H1 (cell line): Measurements from ENCODE around the gene LMNA. TPM values are rescaled to one million over a fixed set of nuclear protein-coding genes. Genes with fewer than 3 reads are reported as not detected.

Experiments used
- BACH1 ChIP-seq: IDR thresholded peaks from 2 replicates; pipeline ENCODE4 v1.6.1; 2012; ENCODE audit warnings: low read length, improper control_type of control experiment
- EP300 ChIP-seq, 2 experiments: IDR thresholded peaks; 1 replicate in 1 of 2; 2 replicates in 1 of 2; pipeline ENCODE4 v1.6.1; 2011 to 2012; ENCODE audit warnings: low read depth in 2 of 2, low read length in 2 of 2, mild to moderate bottlenecking in 2 of 2, borderline replicate concordance in 1 of 2, inconsistent platforms in 1 of 2, moderate library complexity in 1 of 2
- GTF2F1 ChIP-seq: IDR thresholded peaks from 2 replicates; pipeline ENCODE4 v1.6.1; 2012; ENCODE audit warnings: low read depth, low read length, improper control_type of control experiment, borderline replicate concordance
- HDAC2 ChIP-seq, 2 experiments: fragments of 300-600 bp in 1 of 2; sonication (generic) in 1 of 2; IDR thresholded peaks; 2 replicates each; pipeline ENCODE4 v1.6.1; 2011 to 2012; ENCODE audit warnings: low read depth in 2 of 2, low read length in 2 of 2, mild to moderate bottlenecking in 2 of 2, moderate library complexity in 2 of 2, borderline replicate concordance in 1 of 2, inconsistent platforms in 1 of 2
- SIN3A ChIP-seq, 2 experiments: IDR thresholded peaks in 1 of 2; conservative IDR thresholded peaks in 1 of 2; 2 replicates each; pipeline ENCODE4 v1.6.1; 2011 to 2012; ENCODE audit warnings: low read length in 2 of 2, improper control_type of control experiment in 1 of 2, low read depth in 1 of 2, mild to moderate bottlenecking in 1 of 2
- polyA plus RNA-seq, 7 experiments: library from polyadenylated mRNA; depleted of rRNA in 3 of 7; stranded (reverse) in 5 of 7; unstranded in 2 of 7; fragments of >200 nt in 5 of 7; fragments of 200-250 nt in 2 of 7; gene quantifications; 1 replicate in 5 of 7; 2 replicates in 1 of 7; 4 replicates in 1 of 7; pipeline versions ENCODE4 v1.2.1 to v1.2.3, GENCODE V29; 2011 to 2013; ENCODE audit warnings: missing spikeins in 2 of 7, mixed read lengths in 2 of 7
- total RNA-seq: library from RNA; stranded (reverse); fragmentation: NEBNext Ultra II Directional; extraction: Animal tissue kit (Norgen Biotek cat#: 25700); gene quantifications from 2 replicates; pipeline ENCODE4 v1.2.1, GENCODE V29; 2021
- TF ChIP-seq, protein P1 (sequence below), 3 experiments: IDR thresholded peaks; 1 replicate in 2 of 3; 2 replicates in 1 of 3; pipeline versions ENCODE4 v1.5.1 to v1.6.1; 2011; ENCODE audit warnings: low read length in 3 of 3, mild to moderate bottlenecking in 3 of 3, inconsistent platforms in 2 of 3, low read depth in 1 of 3, moderate library complexity in 1 of 3; ENCODE audit not compliant: insufficient read depth in 1 of 3; ENCODE audit errors: control extremely low read depth in 1 of 3
- TF ChIP-seq, protein P2 (sequence below): IDR thresholded peaks from 2 replicates; pipeline ENCODE4 v1.6.1; 2012; ENCODE audit warnings: inconsistent platforms

Gene LMNA
- total and polyA plus RNA-seq, 2 of the 8 experiments (the other 6 are each of a cell fraction or from before 2014, with no cell fraction given) = 25.8 to 46.8 TPM

DNA sequence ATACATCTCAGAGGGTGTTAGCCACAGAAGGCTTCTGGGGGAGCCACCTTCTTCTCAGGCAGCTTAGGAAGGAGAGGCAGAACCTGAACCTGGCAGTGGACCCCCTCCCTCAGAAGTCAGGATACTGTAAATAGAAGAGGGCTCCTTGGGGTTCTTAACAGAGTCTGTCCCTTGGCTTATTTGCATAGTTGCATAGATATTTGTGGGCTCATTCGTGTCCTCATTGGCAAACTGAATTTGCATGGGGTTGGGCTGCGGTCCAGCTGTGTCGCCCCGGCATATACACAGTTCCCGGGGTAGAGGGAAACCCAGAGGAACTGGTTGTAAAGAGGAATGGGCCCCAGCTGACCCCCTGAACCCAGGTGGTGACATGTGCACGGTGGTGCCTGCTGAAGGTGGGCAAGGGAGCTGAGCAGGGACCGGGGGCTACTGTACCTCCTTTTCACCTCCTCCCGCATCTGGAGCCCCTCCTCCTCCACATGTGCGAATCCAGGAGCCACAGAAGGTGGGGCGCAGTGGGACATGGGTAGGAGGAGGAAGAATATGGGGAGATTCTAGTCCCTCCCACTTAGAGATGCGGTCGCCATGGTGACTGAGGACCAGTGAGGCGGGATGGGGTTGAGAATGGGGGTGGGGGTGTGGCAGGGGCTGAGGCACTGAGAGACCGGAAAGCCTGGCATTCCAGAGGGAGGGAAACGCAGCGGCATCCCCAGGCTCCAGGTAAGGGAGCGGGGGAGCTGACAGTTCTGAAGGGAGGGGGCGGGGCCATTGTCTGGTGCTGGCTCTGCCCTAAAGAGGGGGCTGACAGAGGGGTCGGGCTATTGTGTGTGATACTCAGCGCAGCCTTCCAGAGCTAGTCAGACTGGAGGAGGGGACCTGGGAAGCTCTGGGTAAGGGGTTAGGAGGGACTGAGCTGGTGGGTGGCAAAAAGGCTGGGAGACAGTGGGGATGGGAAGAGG, 35.1 kb downstream of the LMNA start (continued):
- TF ChIP-seq, protein P1, sequence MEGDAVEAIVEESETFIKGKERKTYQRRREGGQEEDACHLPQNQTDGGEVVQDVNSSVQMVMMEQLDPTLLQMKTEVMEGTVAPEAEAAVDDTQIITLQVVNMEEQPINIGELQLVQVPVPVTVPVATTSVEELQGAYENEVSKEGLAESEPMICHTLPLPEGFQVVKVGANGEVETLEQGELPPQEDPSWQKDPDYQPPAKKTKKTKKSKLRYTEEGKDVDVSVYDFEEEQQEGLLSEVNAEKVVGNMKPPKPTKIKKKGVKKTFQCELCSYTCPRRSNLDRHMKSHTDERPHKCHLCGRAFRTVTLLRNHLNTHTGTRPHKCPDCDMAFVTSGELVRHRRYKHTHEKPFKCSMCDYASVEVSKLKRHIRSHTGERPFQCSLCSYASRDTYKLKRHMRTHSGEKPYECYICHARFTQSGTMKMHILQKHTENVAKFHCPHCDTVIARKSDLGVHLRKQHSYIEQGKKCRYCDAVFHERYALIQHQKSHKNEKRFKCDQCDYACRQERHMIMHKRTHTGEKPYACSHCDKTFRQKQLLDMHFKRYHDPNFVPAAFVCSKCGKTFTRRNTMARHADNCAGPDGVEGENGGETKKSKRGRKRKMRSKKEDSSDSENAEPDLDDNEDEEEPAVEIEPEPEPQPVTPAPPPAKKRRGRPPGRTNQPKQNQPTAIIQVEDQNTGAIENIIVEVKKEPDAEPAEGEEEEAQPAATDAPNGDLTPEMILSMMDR (IDR thresholded peaks at IDR 0.05; ENCODE audit: control extremely low read depth in 1 of 3, insufficient read depth in 1 of 3, low read depth in 1 of 3, low read length in 3 of 3) = no peak
- TF ChIP-seq HDAC2 (IDR thresholded peaks at IDR 0.05; ENCODE audit: borderline replicate concordance in 1 of 2, low read depth in 2 of 2, low read length in 2 of 2) (no peak), BACH1 (no peak), GTF2F1 (no peak), SIN3A (conservative IDR thresholded peaks at IDR 0.05 in 1 of 2, IDR thresholded peaks at IDR 0.05 in 1 of 2; ENCODE audit: low read depth in 1 of 2, low read length in 2 of 2) (peak; percentile 49 to 75; a peak in 1 of 4 replicates), EP300 (IDR thresholded peaks at IDR 0.05; ENCODE audit: borderline replicate concordance in 1 of 2, low read depth in 2 of 2, low read length in 2 of 2) (peak in 1 of 2 experiments; percentile 52; a peak in 2 of 3 replicates)
- TF ChIP-seq, protein P2, sequence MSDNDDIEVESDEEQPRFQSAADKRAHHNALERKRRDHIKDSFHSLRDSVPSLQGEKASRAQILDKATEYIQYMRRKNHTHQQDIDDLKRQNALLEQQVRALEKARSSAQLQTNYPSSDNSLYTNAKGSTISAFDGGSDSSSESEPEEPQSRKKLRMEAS = 0 out of 2 replicates have a peak, but pooled peaks have one; percentile 42
- TF ChIP-seq, all 59 proteins: peak for 10
